Progenitor cell of endocrine pancreas (in vitro differentiated cells): ENCODE results near the gene SPTBN1. TPM values are rescaled to one million over a fixed set of nuclear protein-coding genes. Genes with fewer than 3 reads are reported as not detected.

Experiments used
- DNase-seq: peaks from one replicate; pipeline ENCODE4 v3.0.0; 2021; ENCODE audit warnings: low spot score; ENCODE audit not compliant: unreplicated experiment
- H3K27ac Mint-ChIP-seq: 2 replicates; pipeline ENCODE4 v1.8.0; 2021; ENCODE audit warnings: mild to moderate bottlenecking, moderate library complexity, mixed read lengths
- H3K27me3 Mint-ChIP-seq: 2 replicates; pipeline ENCODE4 v1.8.0; 2021; ENCODE audit warnings: mixed read lengths
- H3K36me3 Mint-ChIP-seq: 2 replicates; pipeline ENCODE4 v1.8.0; 2022; ENCODE audit warnings: mixed read lengths; ENCODE audit not compliant: insufficient read depth
- H3K4me1 Mint-ChIP-seq: 2 replicates; pipeline ENCODE4 v1.8.0; 2021; ENCODE audit warnings: low read depth, mixed read lengths
- H3K4me3 Mint-ChIP-seq: 2 replicates; pipeline ENCODE4 v1.8.0; 2021; ENCODE audit warnings: low read depth, mild to moderate bottlenecking, moderate library complexity, mixed read lengths
- H3K9me3 Mint-ChIP-seq: 2 replicates; pipeline ENCODE4 v1.8.0; 2021; ENCODE audit warnings: low read depth, mixed read lengths
- total RNA-seq: library from RNA; stranded (reverse); gene quantifications from 2 replicates; pipeline ENCODE4 v1.2.1, GENCODE V29; 2021
- TF ChIP-seq, protein P1 (sequence below): fragments of 200-600 bp; sonication (generic); IDR thresholded peaks from one replicate; pipeline ENCODE4 v1.5.0; 2021; ENCODE audit warnings: antibody characterized with exemption, mild to moderate bottlenecking; ENCODE audit not compliant: unreplicated experiment

Gene SPTBN1
- total RNA-seq, 1 donor from 2014 or later = 287 TPM

DNA sequence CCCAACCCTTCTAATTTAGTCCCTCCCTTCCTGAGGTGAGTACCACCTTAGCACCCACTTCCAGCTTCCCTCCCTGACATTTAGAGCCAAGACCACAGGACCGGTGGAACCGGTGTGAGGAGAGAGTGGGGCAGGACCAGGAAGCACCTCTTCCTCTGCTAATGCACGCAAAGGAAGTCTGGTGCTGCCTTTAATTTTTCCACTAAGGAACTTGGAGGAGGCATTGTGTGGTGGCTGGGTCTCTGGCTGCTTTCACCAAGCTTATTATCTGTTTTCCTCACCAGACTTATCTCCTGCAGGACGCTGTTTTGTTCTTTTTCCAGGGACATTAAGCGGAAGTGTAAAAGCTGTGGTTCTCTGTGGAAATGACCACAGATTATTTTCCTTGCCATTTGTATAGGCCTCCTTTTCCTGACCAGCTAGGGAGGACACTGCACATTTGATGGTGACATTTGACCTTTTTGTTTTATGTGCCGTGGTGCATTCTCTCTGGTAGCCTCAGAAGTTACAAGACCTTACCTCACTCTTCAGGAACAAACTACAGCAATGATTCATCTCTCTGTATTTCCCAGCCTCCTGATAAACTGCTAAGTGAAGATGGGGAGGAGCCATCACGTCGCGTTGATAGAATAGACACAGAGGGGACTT lies 39.8 kb upstream of the SPTBN1 start:
- no peaks in the 10 kb centered on the region for H3K9me3 Mint-ChIP-seq
- peaks cover 3% of the 10 kb centered on the region for H3K27me3 Mint-ChIP-seq
- H3K27ac Mint-ChIP-seq = no peak overlapping the region
- TF ChIP-seq, protein P1, sequence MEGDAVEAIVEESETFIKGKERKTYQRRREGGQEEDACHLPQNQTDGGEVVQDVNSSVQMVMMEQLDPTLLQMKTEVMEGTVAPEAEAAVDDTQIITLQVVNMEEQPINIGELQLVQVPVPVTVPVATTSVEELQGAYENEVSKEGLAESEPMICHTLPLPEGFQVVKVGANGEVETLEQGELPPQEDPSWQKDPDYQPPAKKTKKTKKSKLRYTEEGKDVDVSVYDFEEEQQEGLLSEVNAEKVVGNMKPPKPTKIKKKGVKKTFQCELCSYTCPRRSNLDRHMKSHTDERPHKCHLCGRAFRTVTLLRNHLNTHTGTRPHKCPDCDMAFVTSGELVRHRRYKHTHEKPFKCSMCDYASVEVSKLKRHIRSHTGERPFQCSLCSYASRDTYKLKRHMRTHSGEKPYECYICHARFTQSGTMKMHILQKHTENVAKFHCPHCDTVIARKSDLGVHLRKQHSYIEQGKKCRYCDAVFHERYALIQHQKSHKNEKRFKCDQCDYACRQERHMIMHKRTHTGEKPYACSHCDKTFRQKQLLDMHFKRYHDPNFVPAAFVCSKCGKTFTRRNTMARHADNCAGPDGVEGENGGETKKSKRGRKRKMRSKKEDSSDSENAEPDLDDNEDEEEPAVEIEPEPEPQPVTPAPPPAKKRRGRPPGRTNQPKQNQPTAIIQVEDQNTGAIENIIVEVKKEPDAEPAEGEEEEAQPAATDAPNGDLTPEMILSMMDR = no peak
- no peaks in the 10 kb centered on the region for H3K36me3 Mint-ChIP-seq
- H3K4me1 Mint-ChIP-seq = peaks cover 5% of the 10 kb centered on the region
- DNase-seq = no peak
- no peak overlapping the region for H3K4me3 Mint-ChIP-seq

DNA sequence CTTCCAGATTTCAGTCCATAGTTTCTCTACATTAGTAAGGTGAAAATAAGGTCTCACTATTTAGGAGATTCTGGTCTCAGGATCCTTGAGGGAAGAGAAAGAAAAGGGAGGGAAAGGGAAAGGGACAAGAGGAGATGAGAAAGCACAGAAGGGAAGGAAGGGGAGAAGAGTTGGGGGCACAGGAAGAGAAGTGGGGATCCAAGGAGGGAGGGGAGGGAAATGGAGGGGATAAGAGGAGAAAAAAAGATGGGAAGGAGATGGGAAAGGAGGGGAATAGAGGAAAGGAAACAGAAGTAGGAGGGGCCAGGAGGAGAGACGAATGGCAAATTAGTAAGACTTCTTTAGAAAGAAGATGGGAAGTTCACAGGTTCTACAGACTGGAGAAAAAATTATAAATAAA lies 39.2 kb upstream of the SPTBN1 start:
- H3K36me3 Mint-ChIP-seq = no peaks in the 10 kb centered on the region
- no peak for DNase-seq
- TF ChIP-seq, protein P1 = no peak
- H3K9me3 Mint-ChIP-seq = no peaks in the 10 kb centered on the region
- no peak overlapping the region for H3K4me3 Mint-ChIP-seq
- no peak overlapping the region for H3K27ac Mint-ChIP-seq
- H3K4me1 Mint-ChIP-seq = peaks cover under 1% of the 10 kb centered on the region
- H3K27me3 Mint-ChIP-seq = peaks cover 3% of the 10 kb centered on the region

- H3K9me3 Mint-ChIP-seq = no peaks in the 10 kb centered on the region
- TF ChIP-seq, protein P1 = no peak
- H3K4me3 Mint-ChIP-seq = no peak overlapping the region
- H3K36me3 Mint-ChIP-seq = no peaks in the 10 kb centered on the region
- H3K27ac Mint-ChIP-seq = no peak overlapping the region
- H3K27me3 Mint-ChIP-seq = peaks cover 3% of the 10 kb centered on the region
- H3K4me1 Mint-ChIP-seq = no peaks in the 10 kb centered on the region
- DNase-seq = no peak
Measured at GRCh38 chr2:54417577-54417976, 38.5 kb upstream of the SPTBN1 start.

- no peak overlapping the region for H3K27ac Mint-ChIP-seq
- H3K9me3 Mint-ChIP-seq = no peaks in the 10 kb centered on the region
- no peak overlapping the region for H3K4me3 Mint-ChIP-seq
- no peak for DNase-seq
- H3K36me3 Mint-ChIP-seq = no peaks in the 10 kb centered on the region
- no peaks in the 10 kb centered on the region for H3K4me1 Mint-ChIP-seq
- TF ChIP-seq, protein P1 = no peak
- peaks cover 3% of the 10 kb centered on the region for H3K27me3 Mint-ChIP-seq
Measured at GRCh38 chr2:54419388-54419787, 36.7 kb upstream of the SPTBN1 start.

DNA sequence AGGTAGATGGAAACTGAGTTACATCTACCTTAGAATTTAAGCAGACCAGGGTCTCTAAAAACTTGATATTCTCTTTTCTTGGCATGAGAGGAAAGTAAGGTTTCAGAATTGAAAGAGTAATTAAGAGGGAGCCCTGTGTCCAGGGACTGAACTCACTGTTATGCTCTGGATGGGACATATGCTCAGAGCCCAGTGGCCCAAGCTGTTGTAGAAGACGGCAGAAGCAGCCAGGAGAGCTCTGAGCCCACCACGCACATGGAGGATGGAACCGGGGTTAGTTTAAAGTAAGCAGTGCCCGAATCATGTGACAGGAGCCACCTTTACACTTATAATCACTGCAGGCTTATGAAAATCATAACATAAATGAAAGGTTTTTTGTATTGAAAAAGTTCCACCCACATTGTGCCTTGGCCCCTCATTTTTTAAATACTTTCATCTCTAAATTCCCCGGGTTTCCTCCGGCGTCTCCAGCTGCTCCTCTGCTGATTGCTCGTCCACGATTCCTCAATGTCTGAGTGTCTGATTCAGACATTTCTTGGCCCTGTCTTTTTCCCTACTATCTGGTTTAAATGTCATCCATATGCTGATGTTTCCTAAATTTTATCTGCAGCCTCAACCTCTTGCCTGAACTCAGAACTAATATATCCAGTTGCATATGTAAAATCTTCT lies 36.1 kb upstream of the SPTBN1 start:
- Mint-ChIP-seq H3K4me1 (no peaks in the 10 kb centered on the region), H3K27me3 (peaks cover 3% of the 10 kb centered on the region), H3K27ac (no peak overlapping the region), H3K9me3 (no peaks in the 10 kb centered on the region), H3K4me3 (no peak overlapping the region), H3K36me3 (no peaks in the 10 kb centered on the region)
- TF ChIP-seq, protein P1 = no peak
- DNase-seq = no peak
